Panc1 (cell line): Measurements from ENCODE around the gene ZC3H10.

Source experiments
- CTCF ChIP-seq: fragments of 450-650 bp; IDR thresholded peaks from 2 replicates; pipeline ENCODE4 v1.5.1; 2017; ENCODE audit warnings: mild to moderate bottlenecking
- POLR2AphosphoS5 ChIP-seq: IDR thresholded peaks from 2 replicates; pipeline ENCODE4 v1.6.1; 2012; ENCODE audit warnings: mild to moderate bottlenecking, low read depth, low read length, moderate library complexity
- SIN3A ChIP-seq: IDR thresholded peaks from 2 replicates; pipeline ENCODE4 v1.6.1; 2012; ENCODE audit warnings: low read depth, mild to moderate bottlenecking, low read length, moderate library complexity, borderline replicate concordance; ENCODE audit not compliant: insufficient read depth
- TCF7L2 ChIP-seq: IDR thresholded peaks from 2 replicates; pipeline ENCODE4 v1.6.1; 2011; ENCODE audit warnings: mild to moderate bottlenecking, low read depth, low read length, inconsistent platforms
- TF ChIP-seq, protein P1 (sequence below), 2 experiments: IDR thresholded peaks; 2 replicates each; pipeline ENCODE4 v1.6.1; 2011 to 2012; ENCODE audit warnings: low read depth in 2 of 2, control low read depth in 1 of 2, low read length in 1 of 2, mild to moderate bottlenecking in 1 of 2, moderate library complexity in 1 of 2; ENCODE audit not compliant: insufficient read depth in 1 of 2

DNA sequence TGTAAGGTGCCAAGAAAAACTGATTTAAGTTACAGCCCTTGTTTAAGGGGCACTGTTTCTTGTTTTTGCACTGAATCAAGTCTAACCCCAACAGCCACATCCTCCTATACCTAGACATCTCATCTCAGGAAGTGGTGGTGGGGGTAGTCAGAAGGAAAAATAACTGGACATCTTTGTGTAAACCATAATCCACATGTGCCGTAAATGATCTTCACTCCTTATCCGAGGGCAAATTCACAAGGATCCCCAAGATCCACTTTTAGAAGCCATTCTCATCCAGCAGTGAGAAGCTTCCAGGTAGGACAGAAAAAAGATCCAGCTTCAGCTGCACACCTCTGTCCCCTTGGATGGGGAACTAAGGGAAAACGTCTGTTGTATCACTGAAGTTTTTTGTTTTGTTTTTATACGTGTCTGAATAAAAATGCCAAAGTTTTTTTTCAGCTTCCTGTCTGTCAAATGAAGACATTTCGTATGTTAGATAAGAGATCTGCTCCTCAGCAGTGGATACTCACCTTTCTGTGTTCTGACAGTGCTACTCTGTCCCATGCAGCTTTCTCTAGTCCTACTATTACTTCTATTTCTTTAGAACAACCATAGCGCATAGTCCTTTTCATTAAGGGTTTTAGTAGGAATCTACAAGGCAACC is 14.9 kb upstream of the ZC3H10 start:
- no peak for TF ChIP-seq CTCF
- TF ChIP-seq SIN3A, result no peak
- TF ChIP-seq, protein P1, sequence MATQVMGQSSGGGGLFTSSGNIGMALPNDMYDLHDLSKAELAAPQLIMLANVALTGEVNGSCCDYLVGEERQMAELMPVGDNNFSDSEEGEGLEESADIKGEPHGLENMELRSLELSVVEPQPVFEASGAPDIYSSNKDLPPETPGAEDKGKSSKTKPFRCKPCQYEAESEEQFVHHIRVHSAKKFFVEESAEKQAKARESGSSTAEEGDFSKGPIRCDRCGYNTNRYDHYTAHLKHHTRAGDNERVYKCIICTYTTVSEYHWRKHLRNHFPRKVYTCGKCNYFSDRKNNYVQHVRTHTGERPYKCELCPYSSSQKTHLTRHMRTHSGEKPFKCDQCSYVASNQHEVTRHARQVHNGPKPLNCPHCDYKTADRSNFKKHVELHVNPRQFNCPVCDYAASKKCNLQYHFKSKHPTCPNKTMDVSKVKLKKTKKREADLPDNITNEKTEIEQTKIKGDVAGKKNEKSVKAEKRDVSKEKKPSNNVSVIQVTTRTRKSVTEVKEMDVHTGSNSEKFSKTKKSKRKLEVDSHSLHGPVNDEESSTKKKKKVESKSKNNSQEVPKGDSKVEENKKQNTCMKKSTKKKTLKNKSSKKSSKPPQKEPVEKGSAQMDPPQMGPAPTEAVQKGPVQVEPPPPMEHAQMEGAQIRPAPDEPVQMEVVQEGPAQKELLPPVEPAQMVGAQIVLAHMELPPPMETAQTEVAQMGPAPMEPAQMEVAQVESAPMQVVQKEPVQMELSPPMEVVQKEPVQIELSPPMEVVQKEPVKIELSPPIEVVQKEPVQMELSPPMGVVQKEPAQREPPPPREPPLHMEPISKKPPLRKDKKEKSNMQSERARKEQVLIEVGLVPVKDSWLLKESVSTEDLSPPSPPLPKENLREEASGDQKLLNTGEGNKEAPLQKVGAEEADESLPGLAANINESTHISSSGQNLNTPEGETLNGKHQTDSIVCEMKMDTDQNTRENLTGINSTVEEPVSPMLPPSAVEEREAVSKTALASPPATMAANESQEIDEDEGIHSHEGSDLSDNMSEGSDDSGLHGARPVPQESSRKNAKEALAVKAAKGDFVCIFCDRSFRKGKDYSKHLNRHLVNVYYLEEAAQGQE (IDR thresholded peaks at IDR 0.05; ENCODE audit: insufficient read depth in 1 of 2, low read depth in 2 of 2, low read length in 1 of 2), result no peak
- TF ChIP-seq POLR2AphosphoS5, result no peak
- TF ChIP-seq TCF7L2, result no peak
